Measurements from ENCODE around the gene STAT5A. TPM values are rescaled to one million over a fixed set of nuclear protein-coding genes. Genes with fewer than 3 reads are reported as not detected.
"Not testable (repeated sequence)": the region's sequence is repeated elsewhere in the genome, so short reads cannot be mapped to it uniquely, and the experiment has no call there.

Gene STAT5A
- total RNA-seq, 2 experiments from 2014 or later: 88.4 to 96.7 TPM

- ChIA-PET CTCF (interaction anchor here (0.7 to 2.5 kb wide), 9 partner anchors 10 to 240 kb away, joined by 3 to 18 read pairs (median 4); partner anchors contain the start of genes HCRT, STAT5A and STAT5B), POLR2A (interaction anchor here (0.7 to 7.7 kb wide), 16 partner anchors 7 to 574 kb away, joined by 3 to 245 read pairs (median 4); partner anchors contain the start of genes BECN1, DHX58, STAT3 and STAT5A)
- Mint-ChIP-seq H3K9me3 (no peaks in the 10 kb centered on the region), H3K36me3 (ENCODE audit: low read depth) (peaks cover 5% of the 10 kb centered on the region), H3K4me1 (peaks cover 67% of the 10 kb centered on the region), H3K27me3 (no peaks in the 10 kb centered on the region), H3K4me3 (peak overlapping the region; percentile 48), H3K27ac (peak overlapping the region; percentile 91)
- peak; percentile 55 for DNase-seq
Observed at GRCh38 chr17:42249681-42250446, 38.4 kb upstream of the STAT5A start.

GRCh38 chr17:42251115-42251514 is 37.2 kb upstream of the STAT5A start:
- no peaks in the 10 kb centered on the region for H3K27me3 Mint-ChIP-seq

GRCh38 chr17:42252597-42253550 is 35.4 kb upstream of the STAT5A start:
- Mint-ChIP-seq H3K36me3 (ENCODE audit: low read depth) (peaks cover 8% of the 10 kb centered on the region), H3K27ac (peak overlapping the region; percentile 66), H3K27me3 (no peaks in the 10 kb centered on the region), H3K9me3 (no peaks in the 10 kb centered on the region), H3K4me1 (peaks cover 55% of the 10 kb centered on the region), H3K4me3 (no peak overlapping the region)
- ChIA-PET CTCF (interaction anchor here (0.9 to 1.1 kb wide), 2 partner anchors 17 to 60 kb away, joined by 3 read pairs; no protein-coding TSS in a partner anchor), POLR2A (interaction anchor here (1.4 to 7.7 kb wide), 3 partner anchors 14 to 24 kb away, joined by 4 to 245 read pairs (median 32); partner anchors contain the start of gene STAT5B)
- no peak for DNase-seq

More at GRCh38 chr17:42251115-42251514, 37.2 kb upstream of the STAT5A start:
- Mint-ChIP-seq H3K27ac (peak overlapping the region; percentile 31), H3K4me1 (peaks cover 70% of the 10 kb centered on the region), H3K9me3 (no peaks in the 10 kb centered on the region), H3K36me3 (ENCODE audit: low read depth) (peaks cover 8% of the 10 kb centered on the region), H3K4me3 (no peak overlapping the region)
- DNase-seq: no peak
- CTCF ChIA-PET: interaction anchor here (0.6 to 0.9 kb wide), 3 partner anchors 8 to 148 kb away, joined by 3 to 4 read pairs (median 3); partner anchors contain the start of gene GHDC
- POLR2A ChIA-PET: interaction anchor here (5.2 to 7.7 kb wide), 4 partner anchors 15 to 38 kb away, joined by 30 to 245 read pairs (median 51); partner anchors contain the start of genes STAT5A and STAT5B

- DNase-seq: no peak
- POLR2A ChIA-PET: interaction anchor here (1.4 to 7.7 kb wide), 2 partner anchors 21 to 24 kb away, joined by 4 to 245 read pairs; partner anchors contain the start of gene STAT5B
- Mint-ChIP-seq H3K4me3 (no peak overlapping the region), H3K9me3 (no peaks in the 10 kb centered on the region), H3K36me3 (ENCODE audit: low read depth) (peaks cover 8% of the 10 kb centered on the region), H3K4me1 (peaks cover 51% of the 10 kb centered on the region), H3K27me3 (no peaks in the 10 kb centered on the region), H3K27ac (peak overlapping the region; percentile 66)
- CTCF ChIA-PET: no interaction called here
Observed at GRCh38 chr17:42253578-42253977, 34.7 kb upstream of the STAT5A start.

- no peaks in the 10 kb centered on the region for H3K9me3 Mint-ChIP-seq
- H3K4me3 Mint-ChIP-seq: no peak overlapping the region
- peaks cover 8% of the 10 kb centered on the region for H3K36me3 Mint-ChIP-seq (ENCODE audit: low read depth)
- no peak overlapping the region for H3K27ac Mint-ChIP-seq
- DNase-seq: no peak
- POLR2A ChIA-PET: no interaction called here
- CTCF ChIA-PET: no interaction called here
- peaks cover 36% of the 10 kb centered on the region for H3K4me1 Mint-ChIP-seq
- no peaks in the 10 kb centered on the region for H3K27me3 Mint-ChIP-seq
Observed at GRCh38 chr17:42255445-42255844, 32.9 kb upstream of the STAT5A start.

GRCh38 chr17:42260318-42260717 is 28.0 kb upstream of the STAT5A start:
- Mint-ChIP-seq H3K4me1 (peaks cover 10% of the 10 kb centered on the region), H3K27ac (no peak overlapping the region), H3K27me3 (no peaks in the 10 kb centered on the region), H3K36me3 (ENCODE audit: low read depth) (peaks cover 7% of the 10 kb centered on the region), H3K9me3 (no peaks in the 10 kb centered on the region), H3K4me3 (no peak overlapping the region)
- ChIA-PET CTCF (interaction anchor here (0.9 to 1.5 kb wide), 2 partner anchors 11 to 38 kb away, joined by 3 to 5 read pairs; no protein-coding TSS in a partner anchor), POLR2A (no interaction called here)
- DNase-seq: no peak

GRCh38 chr17:42264366-42264765 is 23.9 kb upstream of the STAT5A start:
- H3K9me3 Mint-ChIP-seq, DNase-seq, CTCF ChIA-PET, H3K27ac Mint-ChIP-seq, H3K4me3 Mint-ChIP-seq, POLR2A ChIA-PET, H3K27me3 Mint-ChIP-seq: not testable (repeated sequence)
- peaks cover 22% of the 10 kb centered on the region for H3K36me3 Mint-ChIP-seq (ENCODE audit: low read depth)
- peaks cover 33% of the 10 kb centered on the region for H3K4me1 Mint-ChIP-seq

- POLR2A ChIA-PET: interaction anchor here (1.2 to 2.9 kb wide), 5 partner anchors 8 to 23 kb away, joined by 3 to 32 read pairs (median 11); partner anchors contain the start of gene STAT5B
- Mint-ChIP-seq H3K27me3 (no peaks in the 10 kb centered on the region), H3K27ac (peak overlapping the region; percentile 66), H3K4me1 (peaks cover 50% of the 10 kb centered on the region), H3K9me3 (no peaks in the 10 kb centered on the region), H3K4me3 (no peak overlapping the region), H3K36me3 (ENCODE audit: low read depth) (peaks cover 28% of the 10 kb centered on the region)
- CTCF ChIA-PET: interaction anchor here (1.0 to 1.2 kb wide), 2 partner anchors 44 kb away, joined by 3 to 6 read pairs; no protein-coding TSS in a partner anchor
- no peak for DNase-seq
Observed at GRCh38 chr17:42266462-42266861, 21.8 kb upstream of the STAT5A start.

- Mint-ChIP-seq H3K4me3 (no peak overlapping the region), H3K4me1 (peaks cover 57% of the 10 kb centered on the region), H3K9me3 (no peaks in the 10 kb centered on the region), H3K27me3 (no peaks in the 10 kb centered on the region), H3K27ac (peak overlapping the region; percentile 66), H3K36me3 (ENCODE audit: low read depth) (peaks cover 28% of the 10 kb centered on the region)
- ChIA-PET POLR2A (interaction anchor here (1.5 to 2.9 kb wide), 5 partner anchors 8 to 45 kb away, joined by 3 to 32 read pairs (median 11); partner anchors contain the start of gene STAT5B), CTCF (interaction anchor here (0.6 to 1.2 kb wide), 4 partner anchors 19 to 858 kb away, joined by 3 to 6 read pairs (median 4); partner anchors contain the start of gene BRCA1)
- peak; percentile 56 for DNase-seq
Observed at GRCh38 chr17:42266918-42267766, 21.2 kb upstream of the STAT5A start.

GRCh38 chr17:42268236-42268635 is 20.1 kb upstream of the STAT5A start:
- H3K4me1 Mint-ChIP-seq: peaks cover 66% of the 10 kb centered on the region
- H3K4me3 Mint-ChIP-seq: no peak overlapping the region
- peaks cover 28% of the 10 kb centered on the region for H3K36me3 Mint-ChIP-seq (ENCODE audit: low read depth)
- ChIA-PET POLR2A (interaction anchor here (0.6 to 13.0 kb wide), 6 partner anchors 9 to 301 kb away, joined by 3 to 245 read pairs (median 8); partner anchors contain the start of genes CNP and STAT5A), CTCF (interaction anchor here (0.7 to 2.2 kb wide), 5 partner anchors 18 to 75 kb away, joined by 3 to 15 read pairs (median 5); no protein-coding TSS in a partner anchor)
- DNase-seq: no peak
- no peaks in the 10 kb centered on the region for H3K9me3 Mint-ChIP-seq
- H3K27ac Mint-ChIP-seq: peak overlapping the region; percentile 40
- no peaks in the 10 kb centered on the region for H3K27me3 Mint-ChIP-seq

- H3K9me3 Mint-ChIP-seq: no peaks in the 10 kb centered on the region
- H3K4me1 Mint-ChIP-seq: peaks cover 72% of the 10 kb centered on the region
- H3K36me3 Mint-ChIP-seq (ENCODE audit: low read depth): peaks cover 31% of the 10 kb centered on the region
- POLR2A ChIA-PET: interaction anchor here (0.5 to 13.0 kb wide), 10 partner anchors 9 to 1098 kb away, joined by 3 to 245 read pairs (median 4); partner anchors contain the start of genes STAT5A and TUBG1
- peak overlapping the region; percentile 60 for H3K27ac Mint-ChIP-seq
- no peak for DNase-seq
- no peak overlapping the region for H3K4me3 Mint-ChIP-seq
- CTCF ChIA-PET: interaction anchor here (0.5 to 2.2 kb wide), 5 partner anchors 17 to 137 kb away, joined by 3 to 15 read pairs (median 4); partner anchors contain the start of gene STAT5A
- H3K27me3 Mint-ChIP-seq: no peaks in the 10 kb centered on the region
Observed at GRCh38 chr17:42270170-42270535, 18.1 kb upstream of the STAT5A start.
